IPS DF 6.9 (cell line): ENCODE measurements around the gene CSNK1D.
"Not testable (repeated sequence)": the region's sequence is repeated elsewhere in the genome, so short reads cannot be mapped to it uniquely, and the experiment has no call there.

Experiments used
- DNase-seq: peaks from one replicate; pipeline ENCODE4 v3.0.0-alpha.2; 2013; ENCODE audit warnings: low read depth, low spot score
- H3K27ac ChIP-seq: one replicate; pipeline ENCODE4 v1.5.1; 2013; ENCODE audit warnings: low read length, control low read depth
- H3K27me3 ChIP-seq: 2 replicates; pipeline ENCODE4 v1.6.1; 2013; ENCODE audit warnings: mild to moderate bottlenecking, low read length; ENCODE audit not compliant: control insufficient read depth, insufficient read depth
- H3K36me3 ChIP-seq: 2 replicates; pipeline ENCODE4 v1.6.1; 2013; ENCODE audit warnings: low read length; ENCODE audit not compliant: control insufficient read depth, insufficient read depth
- H3K4me1 ChIP-seq: 2 replicates; pipeline ENCODE4 v1.6.1; 2013; ENCODE audit warnings: low read length; ENCODE audit not compliant: control insufficient read depth, insufficient read depth
- H3K4me3 ChIP-seq: 2 replicates; pipeline ENCODE4 v1.5.1; 2013; ENCODE audit warnings: mild to moderate bottlenecking, low read length
- H3K9me3 ChIP-seq: 2 replicates; pipeline ENCODE4 v1.6.1; 2013; ENCODE audit warnings: low read length, inconsistent platforms; ENCODE audit not compliant: control insufficient read depth, insufficient read depth
- WGBS: extraction: QIAGEN DNeasy Blood & Tissue Kit; methylation state at CpG from one replicate; pipeline ENCODE4 v1.1.7; 2013; ENCODE audit warnings: mixed read lengths, missing lambda C conversion rate; ENCODE audit not compliant: insufficient read length, insufficient coverage; 5-methylcytosine and 5-hydroxymethylcytosine counted together

The CSNK1D gene

DNA sequence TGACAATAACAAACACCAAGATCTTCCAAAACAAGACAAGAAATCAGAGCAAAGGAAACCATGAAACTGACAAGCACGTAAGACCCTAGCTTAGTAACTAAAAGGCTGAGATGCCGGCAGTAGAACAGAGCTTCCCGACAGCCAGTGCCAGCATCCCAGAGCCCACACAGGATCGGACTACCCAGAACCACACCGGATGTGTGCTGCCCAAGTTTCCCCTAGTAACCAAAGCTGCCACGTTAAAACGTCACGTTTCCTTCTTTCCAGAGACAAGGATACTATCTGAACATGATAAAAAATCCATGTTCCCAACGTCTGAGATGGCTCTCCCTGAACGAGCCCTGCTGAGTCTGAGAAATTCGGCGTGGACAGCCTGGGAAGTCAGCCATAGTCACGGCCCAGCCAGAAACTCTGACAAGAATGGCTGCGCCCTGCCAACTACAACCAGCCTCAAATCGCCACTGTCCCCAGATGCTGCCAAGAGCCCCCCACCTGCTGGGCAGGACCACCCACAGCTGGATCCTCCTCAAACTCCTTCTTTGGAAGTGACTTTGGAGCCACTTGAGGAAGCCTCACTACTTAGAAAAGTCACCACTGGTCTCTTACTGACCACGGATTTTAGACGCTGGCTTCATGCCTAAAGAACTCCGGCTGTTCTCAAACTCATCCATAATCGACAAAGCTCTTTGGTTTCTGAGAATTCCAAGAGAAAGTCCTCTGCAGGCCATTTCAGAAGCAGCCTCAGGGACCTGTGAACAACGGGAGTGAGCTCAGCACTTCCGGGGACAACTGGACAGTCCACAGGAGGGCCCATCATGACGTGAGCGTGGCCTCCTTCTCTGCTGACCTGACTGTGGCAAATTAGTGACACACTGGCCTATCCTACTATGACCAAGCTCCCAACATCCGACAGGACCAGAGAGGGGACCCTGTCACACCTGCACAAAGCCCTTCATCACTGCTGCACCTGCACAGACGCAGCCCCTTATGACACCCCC is 77.5 kb downstream of the CSNK1D start:
- Histone ChIP-seq H3K4me3 (no peak overlapping the region), H3K36me3 (peaks cover 8% of the 10 kb centered on the region; the same call in 1 of the 2 replicates), H3K27me3 (no peaks in the 10 kb centered on the region), H3K9me3 (no peaks in the 10 kb centered on the region), H3K27ac (no peak overlapping the region), H3K4me1 (no peaks in the 10 kb centered on the region)
- no CpG with 5 or more reads among the region's 25 CpGs for WGBS
- no peak for DNase-seq

- Histone ChIP-seq H3K4me3 (no peak overlapping the region), H3K4me1 (no peaks in the 10 kb centered on the region), H3K9me3 (no peaks in the 10 kb centered on the region), H3K27ac (no peak overlapping the region), H3K36me3 (peaks cover 8% of the 10 kb centered on the region; the same call in 1 of the 2 replicates), H3K27me3 (no peaks in the 10 kb centered on the region)
- no peak for DNase-seq
- no CpG with 5 or more reads among the region's 16 CpGs for whole genome bisulfite sequencing
Observed at GRCh38 chr17:82194765-82195164, 78.7 kb downstream of the CSNK1D start.

GRCh38 chr17:82193520-82194220 is 79.8 kb downstream of the CSNK1D start:
- Histone ChIP-seq H3K4me1 (no peaks in the 10 kb centered on the region), H3K36me3 (peaks cover 8% of the 10 kb centered on the region; the same call in 1 of the 2 replicates), H3K4me3 (no peak overlapping the region)

GRCh38 chr17:82193050-82193449 is 80.5 kb downstream of the CSNK1D start:
- H3K36me3 ChIP-seq, H3K27me3 ChIP-seq, H3K27ac ChIP-seq, H3K4me1 ChIP-seq, DNase-seq, H3K9me3 ChIP-seq, H3K4me3 ChIP-seq: not testable (repeated sequence)
- no CpG with 5 or more reads among the region's 6 CpGs for WGBS

More at GRCh38 chr17:82193520-82194220, 79.8 kb downstream of the CSNK1D start:
- WGBS = no CpG with 5 or more reads among the region's 16 CpGs
- no peak for DNase-seq
- H3K9me3 ChIP-seq = no peaks in the 10 kb centered on the region
- no peak overlapping the region for H3K27ac ChIP-seq
- no peaks in the 10 kb centered on the region for H3K27me3 ChIP-seq
